Astrocyte (in vitro differentiated cells and primary cell): ENCODE measurements around the gene PRR30. TPM values are rescaled to one million over a fixed set of nuclear protein-coding genes. Genes with fewer than 3 reads are reported as not detected.

Source experiments
- DNase-seq: peaks from one replicate; pipeline ENCODE4 v3.0.0-alpha.2; 2010; ENCODE audit warnings: low read depth
- FAIRE-seq: peaks from 2 replicates; lab custom pipeline; 2011; peaks lifted over from hg19 to GRCh38; lab: Jason Lieb, UNC
- H2AFZ ChIP-seq: 2 replicates; pipeline ENCODE4 v1.6.0; 2012; ENCODE audit warnings: low read depth, low read length, inconsistent platforms
- H3K27ac ChIP-seq: 2 replicates; pipeline ENCODE4 v1.5.1; 2011; ENCODE audit warnings: low read depth, low read length, inconsistent platforms
- H3K27me3 ChIP-seq: 2 replicates; pipeline ENCODE4 v1.6.0; 2011; ENCODE audit warnings: low read length, inconsistent platforms; ENCODE audit not compliant: insufficient read depth
- H3K36me3 ChIP-seq: 2 replicates; pipeline ENCODE4 v1.5.1; 2011; ENCODE audit warnings: low read length, inconsistent platforms; ENCODE audit not compliant: insufficient read depth
- H3K4me1 ChIP-seq: 2 replicates; pipeline ENCODE4 v1.5.1; 2011; ENCODE audit warnings: low read length, inconsistent platforms; ENCODE audit not compliant: insufficient read depth
- H3K4me2 ChIP-seq: 2 replicates; pipeline ENCODE4 v1.6.0; 2012; ENCODE audit warnings: low read length, inconsistent platforms
- H3K4me3 ChIP-seq: 2 replicates; pipeline ENCODE4 v1.5.1; 2011; ENCODE audit warnings: low read depth, mild to moderate bottlenecking, low read length, inconsistent platforms; ENCODE audit not compliant: insufficient read depth
- H3K79me2 ChIP-seq: 2 replicates; pipeline ENCODE4 v1.6.0; 2012; ENCODE audit warnings: mild to moderate bottlenecking, low read length, inconsistent platforms; ENCODE audit not compliant: insufficient read depth
- H3K9ac ChIP-seq: 2 replicates; pipeline ENCODE4 v1.6.0; 2012; ENCODE audit warnings: mild to moderate bottlenecking, low read length, inconsistent platforms
- H3K9me3 ChIP-seq: 2 replicates; pipeline ENCODE4 v1.5.1; 2012; ENCODE audit warnings: low read depth, mild to moderate bottlenecking, low read length, inconsistent platforms; ENCODE audit not compliant: insufficient read depth
- H4K20me1 ChIP-seq: 2 replicates; pipeline ENCODE4 v1.6.0; 2012; ENCODE audit warnings: low read length, inconsistent platforms; ENCODE audit not compliant: insufficient read depth
- H3K27ac Mint-ChIP-seq: one replicate; pipeline ENCODE4 v1.8.0; 2021; ENCODE audit warnings: mild to moderate bottlenecking, mixed read lengths; ENCODE audit not compliant: unreplicated experiment
- H3K27me3 Mint-ChIP-seq: one replicate; pipeline ENCODE4 v1.8.0; 2021; ENCODE audit warnings: low read depth, mixed read lengths; ENCODE audit not compliant: unreplicated experiment
- H3K36me3 Mint-ChIP-seq: one replicate; pipeline ENCODE4 v1.8.0; 2021; ENCODE audit warnings: low read depth, mixed read lengths; ENCODE audit not compliant: unreplicated experiment
- H3K4me1 Mint-ChIP-seq: one replicate; pipeline ENCODE4 v1.8.0; 2021; ENCODE audit warnings: low read depth, mixed read lengths; ENCODE audit not compliant: unreplicated experiment
- H3K4me3 Mint-ChIP-seq: one replicate; pipeline ENCODE4 v1.8.0; 2021; ENCODE audit warnings: mild to moderate bottlenecking, moderate library complexity, mixed read lengths; ENCODE audit not compliant: unreplicated experiment
- H3K9me3 Mint-ChIP-seq: one replicate; pipeline ENCODE4 v1.8.0; 2021; ENCODE audit warnings: mild to moderate bottlenecking, mixed read lengths; ENCODE audit not compliant: unreplicated experiment
- CTCF ChIP-seq: IDR thresholded peaks from 2 replicates; pipeline ENCODE4 v1.5.1; 2011; ENCODE audit warnings: low read depth, mild to moderate bottlenecking, inconsistent platforms, low read length, moderate library complexity; ENCODE audit not compliant: insufficient read depth
- EZH2 ChIP-seq: IDR thresholded peaks from 2 replicates; pipeline ENCODE4 v1.6.1; 2012; ENCODE audit warnings: mild to moderate bottlenecking, low read length, inconsistent platforms; ENCODE audit not compliant: insufficient read depth
- total RNA-seq: library from RNA; stranded (reverse); gene quantifications from 2 replicates; pipeline ENCODE4 v1.2.1, GENCODE V29; 2021

PRR30 gene
- total RNA-seq, 1 donor from 2014 or later, result not detected

DNA sequence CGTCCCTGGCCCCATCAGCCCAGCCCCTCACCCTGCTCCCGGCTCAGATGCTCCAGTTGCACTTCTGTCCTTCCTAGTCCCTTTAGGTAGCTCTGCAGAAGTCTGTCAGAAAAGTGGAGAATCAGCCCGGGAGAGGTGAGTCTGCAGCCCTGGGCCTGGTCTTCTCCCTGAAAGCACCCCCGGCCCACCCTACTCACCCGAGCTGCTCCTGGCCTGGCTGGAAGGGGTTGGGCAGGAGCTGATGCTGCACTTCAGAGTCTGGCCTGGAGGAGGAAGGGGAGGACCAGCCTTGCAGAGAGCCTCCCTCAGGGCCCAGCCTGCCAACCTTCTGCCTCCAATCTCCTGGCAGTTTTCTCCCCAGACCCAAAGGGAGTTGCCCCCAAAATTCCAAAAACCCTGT is 36.9 kb downstream of the PRR30 start:
- no peaks in the 10 kb centered on the region for H3K4me1 ChIP-seq
- Mint-ChIP-seq H3K4me3 (no peak overlapping the region), H3K9me3 (no peaks in the 10 kb centered on the region), H3K27ac (no peak overlapping the region), H3K4me1 (no peaks in the 10 kb centered on the region), H3K36me3 (peaks cover 2% of the 10 kb centered on the region), H3K27me3 (peaks cover 30% of the 10 kb centered on the region)
- H3K9me3 ChIP-seq, result no peaks in the 10 kb centered on the region
- H4K20me1 ChIP-seq, result no peaks in the 10 kb centered on the region
- DNase-seq (no peak), FAIRE-seq (no peak)
- H3K4me3 ChIP-seq, result no peak overlapping the region
- H3K27ac ChIP-seq, result no peak overlapping the region
- peaks cover 10% of the 10 kb centered on the region for H3K27me3 ChIP-seq
- no peak overlapping the region for H3K9ac ChIP-seq
- no peak overlapping the region for H2AFZ ChIP-seq
- H3K4me2 ChIP-seq, result no peak overlapping the region
- no peaks in the 10 kb centered on the region for H3K36me3 ChIP-seq
- TF ChIP-seq CTCF (no peak), EZH2 (no peak)
- H3K79me2 ChIP-seq, result no peaks in the 10 kb centered on the region

- DNase-seq (no peak), FAIRE-seq (no peak)
- peak overlapping the region; percentile 34 for H3K27ac Mint-ChIP-seq
- no peaks in the 10 kb centered on the region for H3K9me3 Mint-ChIP-seq
- H3K36me3 Mint-ChIP-seq, result peaks cover 2% of the 10 kb centered on the region
- no peaks in the 10 kb centered on the region for H3K9me3 ChIP-seq
- no peak overlapping the region for H3K4me3 ChIP-seq
- no peak overlapping the region for H3K27ac ChIP-seq
- H3K4me3 Mint-ChIP-seq, result no peak overlapping the region
- no peaks in the 10 kb centered on the region for H3K36me3 ChIP-seq
- TF ChIP-seq CTCF, result no peak
- TF ChIP-seq EZH2, result no peak
- no peak overlapping the region for H3K4me2 ChIP-seq
- no peaks in the 10 kb centered on the region for H3K4me1 Mint-ChIP-seq
- H4K20me1 ChIP-seq, result no peaks in the 10 kb centered on the region
- peaks cover 19% of the 10 kb centered on the region for H3K27me3 Mint-ChIP-seq
- no peaks in the 10 kb centered on the region for H3K4me1 ChIP-seq
- H2AFZ ChIP-seq, result no peak overlapping the region
- H3K79me2 ChIP-seq, result no peaks in the 10 kb centered on the region
- no peak overlapping the region for H3K9ac ChIP-seq
- H3K27me3 ChIP-seq, result peaks cover 8% of the 10 kb centered on the region
Observed at GRCh38 chr2:27100036-27100435, 39.2 kb downstream of the PRR30 start.

GRCh38 chr2:27099334-27099955 is 39.8 kb downstream of the PRR30 start:
- no peaks in the 10 kb centered on the region for H3K4me1 ChIP-seq
- H3K4me2 ChIP-seq, result no peak overlapping the region
- no peaks in the 10 kb centered on the region for H3K9me3 Mint-ChIP-seq
- H2AFZ ChIP-seq, result no peak overlapping the region
- no peak overlapping the region for H3K27ac ChIP-seq
- no peaks in the 10 kb centered on the region for H3K9me3 ChIP-seq
- H3K36me3 Mint-ChIP-seq, result peaks cover 2% of the 10 kb centered on the region
- no peaks in the 10 kb centered on the region for H3K4me1 Mint-ChIP-seq
- H3K27ac Mint-ChIP-seq, result no peak overlapping the region
- DNase-seq (no peak), FAIRE-seq (no peak)
- peaks cover 4% of the 10 kb centered on the region for H3K27me3 ChIP-seq
- no peak overlapping the region for H3K9ac ChIP-seq
- H3K79me2 ChIP-seq, result no peaks in the 10 kb centered on the region
- H3K4me3 ChIP-seq, result no peak overlapping the region
- no peaks in the 10 kb centered on the region for H3K36me3 ChIP-seq
- no peak overlapping the region for H3K4me3 Mint-ChIP-seq
- peaks cover 17% of the 10 kb centered on the region for H3K27me3 Mint-ChIP-seq
- TF ChIP-seq CTCF (no peak), EZH2 (no peak)
- no peaks in the 10 kb centered on the region for H4K20me1 ChIP-seq
